ENCODE measurements around the gene MNDA. TPM values are rescaled to one million over a fixed set of nuclear protein-coding genes. Genes with fewer than 3 reads are reported as not detected.

The MNDA gene
- total RNA-seq, 1 experiment from 2014 or later: not detected

DNA sequence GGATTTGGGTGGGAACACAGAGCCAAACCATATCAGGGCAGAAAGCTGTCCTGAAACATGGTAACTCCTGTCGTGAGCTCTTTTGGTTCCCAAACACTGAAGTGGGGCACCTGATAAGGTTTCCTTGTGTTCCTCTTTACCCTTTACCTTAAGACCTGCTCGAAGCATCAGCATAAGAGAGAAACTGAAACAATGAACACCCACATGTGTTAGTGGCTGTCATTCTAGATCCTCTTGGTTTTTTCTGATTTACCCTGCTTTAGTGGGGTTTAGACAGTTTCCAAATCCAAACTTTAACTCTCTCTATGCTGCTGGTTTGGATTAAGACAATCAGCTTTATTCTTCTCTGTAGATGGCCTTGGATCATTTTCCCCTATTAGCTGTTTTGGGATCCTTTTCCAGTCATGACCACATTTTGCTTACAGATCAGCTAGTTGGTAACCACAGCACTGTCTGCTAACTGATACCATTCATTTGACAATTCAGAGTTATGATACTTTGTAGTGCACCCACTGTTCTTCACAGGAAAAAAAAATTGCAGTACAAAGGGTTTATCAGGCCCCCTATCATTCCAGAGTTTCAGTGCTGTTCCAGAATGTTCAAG, 975 bp upstream of the MNDA start:
- Mint-ChIP-seq H3K27me3 (ENCODE audit: low read depth) (peaks cover 1% of the 10 kb centered on the region; the same call in 1 of the 2 replicates), H3K36me3 (ENCODE audit: insufficient read depth in 1 of 3, low read depth in 3 of 3) (peaks cover 6 to 28% (median 18%) of the 10 kb centered on the region in 3 experiments), H3K4me3 (no peak overlapping the region), H3K4me1 (no peaks in the 10 kb centered on the region), H3K9me3 (peaks cover 33 to 41% of the 10 kb centered on the region in 2 experiments), H3K27ac (no peak overlapping the region; a peak in 1 of 7 replicates)
- Histone ChIP-seq H3K4me1 (ENCODE audit: insufficient read depth, low read length) (no peaks in the 10 kb centered on the region), H2AFZ (ENCODE audit: low read length) (no peak overlapping the region), H4K91ac (ENCODE audit: insufficient read length, low read depth, low read length) (no peak overlapping the region), H3K4me2 (ENCODE audit: insufficient read depth, insufficient read length, low read length) (no peak overlapping the region), H4K20me1 (ENCODE audit: control insufficient read depth, insufficient read depth, insufficient read length) (no peaks in the 10 kb centered on the region), H2AK5ac (ENCODE audit: insufficient read length, low read length) (no peak overlapping the region), H3K23ac (ENCODE audit: insufficient read length, low read depth, low read length) (no peak overlapping the region), H3K9me3 (ENCODE audit: control insufficient read depth, low read depth, low read length) (no peaks in the 10 kb centered on the region), H3K9ac (ENCODE audit: extremely low read depth, insufficient read length, low read length) (no peak overlapping the region), H2BK12ac (ENCODE audit: insufficient read length, low read depth, low read length) (no peak overlapping the region), H3K14ac (ENCODE audit: insufficient read depth, low read length) (no peak overlapping the region), H4K8ac (replicated peaks; ENCODE audit: insufficient read length, low read depth, low read length) (no peak overlapping the region), H3K4ac (ENCODE audit: low read depth, low read length) (no peak overlapping the region), H2BK120ac (ENCODE audit: low read depth, low read length, poor library complexity, severe bottlenecking) (no peak overlapping the region), H4K5ac (ENCODE audit: insufficient read length, low read depth, low read length) (no peak overlapping the region), H3K79me2 (ENCODE audit: insufficient read depth, low read length) (no peaks in the 10 kb centered on the region), H3T11ph (ENCODE audit: low read length) (no peak overlapping the region), H3K18ac (ENCODE audit: insufficient read length, low read depth, low read length) (no peak overlapping the region), H3K23me2 (ENCODE audit: insufficient read length, low read depth, low read length, poor library complexity, severe bottlenecking) (no peaks in the 10 kb centered on the region), H2BK15ac (ENCODE audit: low read depth, low read length) (no peak overlapping the region), H3K27me3 (ENCODE audit: insufficient read depth, low read length) (no peaks in the 10 kb centered on the region), H3K56ac (ENCODE audit: insufficient read length, low read depth, low read length) (no peak overlapping the region), H2BK5ac (ENCODE audit: insufficient read length, low read length) (no peak overlapping the region), H2BK20ac (ENCODE audit: low read depth, low read length, poor library complexity, severe bottlenecking) (no peak overlapping the region), H3K27ac (ENCODE audit: insufficient read length, low read depth, low read length) (no peak overlapping the region), H3K79me1 (ENCODE audit: insufficient read depth, low read depth, low read length, poor library complexity, severe bottlenecking) (no peaks in the 10 kb centered on the region)
- no CpG with 5 or more reads among the region's 2 CpGs for WGBS (ENCODE audit: extremely low coverage, insufficient read length, low lambda C conversion rate)
- DNase-seq: no peak
- TF ChIP-seq, protein P1, sequence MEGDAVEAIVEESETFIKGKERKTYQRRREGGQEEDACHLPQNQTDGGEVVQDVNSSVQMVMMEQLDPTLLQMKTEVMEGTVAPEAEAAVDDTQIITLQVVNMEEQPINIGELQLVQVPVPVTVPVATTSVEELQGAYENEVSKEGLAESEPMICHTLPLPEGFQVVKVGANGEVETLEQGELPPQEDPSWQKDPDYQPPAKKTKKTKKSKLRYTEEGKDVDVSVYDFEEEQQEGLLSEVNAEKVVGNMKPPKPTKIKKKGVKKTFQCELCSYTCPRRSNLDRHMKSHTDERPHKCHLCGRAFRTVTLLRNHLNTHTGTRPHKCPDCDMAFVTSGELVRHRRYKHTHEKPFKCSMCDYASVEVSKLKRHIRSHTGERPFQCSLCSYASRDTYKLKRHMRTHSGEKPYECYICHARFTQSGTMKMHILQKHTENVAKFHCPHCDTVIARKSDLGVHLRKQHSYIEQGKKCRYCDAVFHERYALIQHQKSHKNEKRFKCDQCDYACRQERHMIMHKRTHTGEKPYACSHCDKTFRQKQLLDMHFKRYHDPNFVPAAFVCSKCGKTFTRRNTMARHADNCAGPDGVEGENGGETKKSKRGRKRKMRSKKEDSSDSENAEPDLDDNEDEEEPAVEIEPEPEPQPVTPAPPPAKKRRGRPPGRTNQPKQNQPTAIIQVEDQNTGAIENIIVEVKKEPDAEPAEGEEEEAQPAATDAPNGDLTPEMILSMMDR (conservative IDR thresholded peaks at IDR 0.05): no peak

All from H9 (cell line).